GM12872 (cell line): ENCODE measurements around the gene PMCH.

Experiments used
- CTCF ChIP-seq: IDR thresholded peaks from 3 replicates; pipeline ENCODE4 v1.5.1; 2011; ENCODE audit warnings: low read depth, mild to moderate bottlenecking, low read length, moderate library complexity; ENCODE audit not compliant: insufficient read depth

Gene PMCH

GRCh38 chr12:102197789-102198188 is at the start of gene PMCH:
Gene PMCH, minus strand, starts transcription at chr12:102197833. Its CDS starts 63 bp downstream, at chr12:102197770.
- TF ChIP-seq CTCF: no peak

GRCh38 chr12:102234599-102234998 is 37.0 kb upstream of the PMCH start:
- TF ChIP-seq CTCF: no peak

GRCh38 chr12:102232446-102232845 is 34.8 kb upstream of the PMCH start:
- no peak for TF ChIP-seq CTCF

- no peak for TF ChIP-seq CTCF
These were observed 34.4 kb upstream of the PMCH start for GRCh38 chr12:102232036-102232435.

- TF ChIP-seq CTCF: no peak
These were observed 30.3 kb upstream of the PMCH start for GRCh38 chr12:102227954-102228353.

- no peak for TF ChIP-seq CTCF
These were observed 23.1 kb upstream of the PMCH start for GRCh38 chr12:102220736-102221135.

- no peak for TF ChIP-seq CTCF
These were observed 18.5 kb upstream of the PMCH start for GRCh38 chr12:102215992-102216691.

GRCh38 chr12:102204025-102204424 is 6.4 kb upstream of the PMCH start:
- TF ChIP-seq CTCF: no peak
